GM18519 (cell line): Measurements from ENCODE around the gene SOS1.
A peak's percentile ranks its signal among the peaks of the same experiment; 100 is the strongest.
"Not testable (repeated sequence)": the region's sequence is repeated elsewhere in the genome, so short reads cannot be mapped to it uniquely, and the experiment has no call there.

Source experiments
- ATAC-seq: cut with Tn5 transposase; IDR thresholded peaks from one replicate; pipeline ENCODE4 v1.9.1; 2021; ENCODE audit warnings: mild to moderate bottlenecking, moderate library complexity; ENCODE audit not compliant: unreplicated experiment, low FRiP score

The SOS1 gene

DNA sequence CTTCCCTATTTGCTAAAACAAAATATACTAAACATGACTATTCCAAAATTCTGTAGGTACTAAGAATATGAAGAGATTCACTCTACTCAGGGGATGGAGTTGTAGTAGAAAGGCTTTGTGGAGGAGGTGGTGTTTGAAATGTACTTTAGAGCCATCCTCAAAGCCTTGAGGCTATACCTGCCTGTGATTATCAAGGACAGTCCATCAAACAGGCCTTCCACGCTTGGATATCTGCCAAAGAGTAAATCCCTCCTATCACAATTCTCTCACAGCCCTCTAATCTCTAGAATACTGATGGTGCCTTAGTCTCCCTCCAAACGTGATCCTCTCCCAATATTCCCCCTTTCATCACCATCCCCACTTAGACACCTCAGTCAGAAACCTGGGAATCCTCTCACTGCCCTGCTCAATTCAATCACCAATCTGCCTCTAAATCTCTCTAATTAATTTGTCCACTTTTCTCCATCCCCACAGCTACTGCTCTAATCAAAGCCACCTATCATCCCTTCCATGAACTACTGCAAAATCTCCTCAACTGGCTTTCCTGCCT lies 13.1 kb downstream of the SOS1 start:
- no peak for ATAC-seq

DNA sequence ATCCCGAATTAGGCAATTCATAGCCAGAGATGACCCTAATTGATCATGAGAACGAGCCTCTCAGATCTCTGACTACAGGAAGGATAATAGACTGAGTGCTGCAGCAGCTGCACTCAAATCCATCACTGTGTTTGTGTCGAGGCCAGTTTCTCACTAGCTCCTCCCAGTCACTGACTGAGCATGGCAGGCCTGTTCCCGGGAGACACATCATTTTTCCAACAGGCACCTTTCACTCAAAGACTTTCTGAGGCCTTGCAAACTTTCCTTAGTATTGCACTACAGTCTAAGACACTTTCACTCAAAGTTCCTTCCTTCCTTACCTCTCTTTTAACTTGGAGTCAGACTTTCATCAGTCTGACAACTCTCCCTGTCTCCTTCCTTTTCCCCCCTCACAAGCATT lies 13.7 kb downstream of the SOS1 start:
- ATAC-seq = no peak

DNA sequence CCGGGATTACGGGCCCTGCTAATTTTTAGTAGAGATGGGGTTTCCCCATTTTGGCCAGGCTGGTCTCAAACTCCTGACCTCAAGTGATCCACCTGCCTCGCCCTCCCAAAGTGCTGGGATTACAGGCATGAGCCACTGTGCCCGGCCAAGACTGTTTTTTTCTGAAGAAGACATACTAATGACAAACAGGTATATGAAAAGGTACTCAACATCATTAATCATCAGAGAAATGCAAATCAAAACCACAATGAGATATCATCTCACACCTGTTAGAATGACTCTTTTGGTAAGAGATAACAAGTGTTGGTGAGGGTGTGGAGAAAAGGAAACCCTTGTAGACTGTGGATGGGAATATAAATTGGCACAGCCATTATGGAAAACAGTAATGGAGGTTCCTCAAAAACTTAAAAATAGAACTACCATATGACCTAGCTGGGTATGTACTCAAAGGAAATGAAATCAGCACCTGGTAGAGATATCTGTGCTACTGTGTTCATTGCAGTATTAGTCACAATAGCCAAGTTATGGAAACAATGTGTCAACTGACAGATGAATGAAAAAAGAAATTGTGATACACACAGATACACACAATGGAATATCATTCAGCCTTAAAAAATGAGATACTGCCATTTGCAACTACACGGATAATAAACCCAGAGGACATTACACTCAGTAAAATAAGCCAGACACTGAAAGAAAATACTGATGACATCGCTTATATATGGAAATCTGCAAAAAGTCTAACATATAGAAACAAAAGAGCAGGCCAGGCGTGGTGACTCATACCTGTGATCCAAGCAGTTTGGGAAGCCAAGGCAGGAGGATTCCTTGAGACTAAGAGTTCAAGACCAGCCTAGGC lies 20.8 kb downstream of the SOS1 start:
- peak; percentile 63 for ATAC-seq

DNA sequence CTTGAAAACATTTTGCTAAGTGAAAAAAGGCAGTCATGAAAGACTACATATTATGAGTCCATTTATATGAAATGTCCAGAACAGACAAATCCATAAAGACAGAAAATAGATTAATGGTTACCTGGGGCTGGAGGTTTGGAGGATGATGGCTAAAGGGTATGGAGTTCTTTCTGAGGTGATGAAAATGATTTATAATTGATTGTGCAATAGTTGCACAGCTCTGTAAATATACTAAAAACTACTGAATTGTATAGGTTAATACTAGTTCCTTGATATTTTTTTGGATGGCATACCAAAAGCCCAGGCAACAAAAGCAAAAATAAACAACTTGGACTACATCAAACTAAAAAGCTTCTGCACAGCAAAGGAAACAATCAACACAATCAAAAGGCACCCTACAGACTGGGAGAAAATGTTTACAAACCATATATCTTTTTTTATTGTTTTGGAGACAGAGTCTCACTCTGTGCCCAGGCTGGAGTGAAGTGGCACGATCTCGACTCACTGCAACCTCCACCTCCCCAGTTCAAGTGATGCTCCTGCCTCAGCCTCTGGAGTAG lies 21.5 kb downstream of the SOS1 start:
- no peak for ATAC-seq

DNA sequence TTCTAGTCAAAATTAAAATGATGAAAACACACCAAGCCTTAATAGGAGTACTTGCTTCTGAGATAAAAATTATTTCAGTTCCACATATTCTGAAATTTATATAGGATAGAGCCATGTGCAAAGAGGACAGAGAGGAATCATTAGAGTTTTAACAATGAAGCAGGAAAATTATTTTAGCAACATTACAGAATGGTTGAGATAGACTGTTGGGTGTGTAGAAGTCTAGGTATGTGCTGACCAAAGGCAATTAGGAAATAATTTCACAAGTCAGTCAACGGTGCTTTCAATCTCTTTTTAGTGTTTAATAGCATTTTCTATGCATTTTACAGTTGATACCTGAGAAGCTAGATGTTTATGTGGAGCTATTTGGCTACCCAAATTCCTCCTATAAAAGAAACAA lies 25.2 kb downstream of the SOS1 start:
- no peak for ATAC-seq

DNA sequence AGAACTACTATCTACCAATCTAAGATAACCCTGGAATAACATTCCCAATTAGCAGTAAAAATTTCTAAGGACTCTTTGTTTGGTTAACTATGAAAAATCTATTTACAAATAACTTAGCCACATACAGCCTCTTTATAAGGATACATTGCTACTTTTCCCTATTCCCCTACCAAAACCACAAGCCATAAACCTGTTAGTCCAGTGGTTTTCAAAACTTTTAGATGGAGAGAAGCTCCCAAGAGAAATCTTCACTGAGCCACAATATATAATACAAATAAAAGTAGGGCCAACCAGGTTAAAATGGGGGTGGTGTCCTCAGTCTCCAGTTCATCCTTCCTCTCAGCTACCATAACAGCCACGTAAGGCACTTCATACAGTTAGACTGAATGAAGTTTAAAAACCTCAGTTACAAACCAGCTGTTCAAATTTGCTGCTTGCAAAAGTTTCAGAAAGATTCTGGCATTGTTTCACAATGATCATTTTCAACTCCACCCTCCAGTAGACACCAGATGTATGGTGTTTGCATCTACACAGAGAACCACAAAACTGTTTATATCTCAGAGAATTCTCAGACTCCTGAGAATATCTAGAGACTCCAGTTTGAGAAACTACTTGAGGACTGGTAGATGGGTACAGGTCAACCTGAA lies 26.0 kb downstream of the SOS1 start:
- ATAC-seq = peak; percentile 81

DNA sequence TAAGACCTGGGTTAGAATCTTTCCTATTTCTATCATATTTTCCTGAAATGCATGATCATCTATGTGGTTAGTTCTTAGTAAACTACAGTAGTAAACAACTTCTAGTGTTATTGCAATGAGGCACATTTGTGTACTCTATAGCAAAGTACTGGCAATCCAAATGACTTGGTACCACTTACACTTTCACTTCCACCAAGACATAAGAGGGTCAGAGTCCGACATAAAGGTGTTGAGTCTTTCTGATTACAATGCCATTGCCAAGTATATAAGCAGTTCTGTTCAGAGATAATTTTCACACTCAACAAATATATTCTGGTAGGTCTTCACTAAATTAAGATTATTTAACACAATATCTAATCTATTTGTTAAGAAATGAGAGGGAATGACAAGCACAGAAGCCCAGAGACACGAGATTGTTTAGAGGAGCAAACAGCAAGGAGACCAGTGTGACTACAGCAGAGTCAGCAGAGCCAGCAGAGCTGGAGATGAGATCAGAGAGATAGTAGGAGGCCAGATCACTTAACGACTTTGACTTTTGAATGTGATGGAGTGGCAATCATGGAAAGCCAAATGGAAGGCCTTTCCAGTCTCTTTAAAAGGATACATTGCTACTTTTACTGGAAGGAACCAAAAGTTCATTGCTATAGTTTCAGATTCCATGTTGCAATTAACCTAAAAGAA lies 27.5 kb downstream of the SOS1 start:
- no peak for ATAC-seq

DNA sequence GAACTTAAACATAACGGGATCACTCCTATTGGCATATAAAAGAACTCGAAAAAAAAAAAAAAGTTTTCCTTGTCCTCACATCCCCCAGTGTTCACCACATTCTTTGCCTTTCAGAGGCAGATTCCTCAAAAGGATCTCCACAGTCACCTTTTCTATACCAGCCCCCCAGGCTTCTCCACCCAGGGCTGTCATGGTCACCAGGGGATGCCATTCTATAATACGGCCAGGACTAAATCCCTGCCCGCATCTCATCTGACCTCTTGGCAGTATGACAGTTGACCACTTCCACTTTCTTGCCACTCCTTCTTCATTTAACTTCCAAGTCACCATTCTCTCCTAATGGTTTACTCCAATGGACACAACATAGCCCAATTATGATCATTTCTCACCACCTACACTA lies 29.3 kb downstream of the SOS1 start:
- no peak for ATAC-seq

DNA sequence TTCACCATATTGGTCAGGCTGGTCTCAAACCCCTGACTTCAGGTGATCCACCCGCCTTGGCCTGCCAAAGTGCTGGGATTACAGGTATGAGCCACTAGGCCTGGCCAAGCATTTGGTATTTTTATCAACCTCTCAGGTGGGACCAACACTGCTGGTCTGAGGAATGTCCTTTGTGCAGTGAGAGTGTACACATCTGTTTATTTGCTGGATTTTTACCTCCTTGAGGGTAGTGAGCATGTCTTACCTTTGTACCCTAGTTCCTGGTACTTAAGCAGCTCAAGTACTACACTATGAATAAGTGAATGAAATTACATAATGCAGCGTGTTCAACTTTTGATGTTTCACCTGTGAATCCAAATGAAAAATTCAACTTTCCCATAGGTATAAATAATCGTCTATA lies 29.8 kb downstream of the SOS1 start:
- ATAC-seq = no peak

DNA sequence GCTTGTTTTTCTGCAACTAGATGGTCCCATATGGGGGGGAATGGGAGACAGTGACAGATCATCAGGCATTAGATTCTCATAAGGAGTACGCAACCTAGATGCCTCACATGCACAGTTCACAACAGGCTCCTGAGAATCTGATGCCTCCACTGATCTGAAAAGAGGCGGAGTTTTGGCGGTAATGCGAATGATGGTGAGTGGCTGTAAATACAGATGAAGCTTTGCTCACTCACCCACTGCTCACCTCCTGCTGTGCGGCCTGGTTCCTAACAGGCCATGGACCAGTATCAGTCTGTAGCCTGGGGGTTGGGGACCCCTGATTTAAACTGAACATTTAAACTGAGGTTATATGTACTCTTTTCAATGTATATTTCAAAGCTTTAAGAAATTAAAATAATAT lies 40.7 kb downstream of the SOS1 start:
- ATAC-seq = no peak

DNA sequence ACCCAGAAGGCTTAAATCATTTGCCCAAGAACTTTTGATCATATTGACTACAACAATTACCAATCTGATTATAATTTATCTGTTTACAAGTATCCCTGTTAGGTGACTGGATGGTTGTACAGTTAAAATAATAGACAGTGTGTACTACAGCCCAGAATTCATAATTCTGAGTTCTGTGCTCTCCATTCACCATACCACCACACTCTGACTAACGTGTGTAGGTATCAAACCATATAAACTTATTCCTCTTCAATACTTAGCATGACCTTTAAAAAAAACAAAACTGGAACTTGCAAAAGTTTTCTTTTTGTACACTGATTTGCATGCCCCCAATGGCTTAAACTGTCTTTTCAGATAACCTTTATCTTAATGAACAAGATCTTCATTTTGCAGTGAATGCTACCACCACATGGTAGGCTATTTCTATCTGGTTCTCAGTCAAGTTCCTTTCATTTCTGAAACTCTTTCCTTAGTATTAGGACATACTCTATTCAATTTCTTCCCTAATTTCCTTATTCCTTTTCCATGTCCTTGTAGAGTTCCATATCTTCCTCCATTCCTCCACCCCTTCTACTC lies 50.9 kb downstream of the SOS1 start:
- ATAC-seq = no peak

DNA sequence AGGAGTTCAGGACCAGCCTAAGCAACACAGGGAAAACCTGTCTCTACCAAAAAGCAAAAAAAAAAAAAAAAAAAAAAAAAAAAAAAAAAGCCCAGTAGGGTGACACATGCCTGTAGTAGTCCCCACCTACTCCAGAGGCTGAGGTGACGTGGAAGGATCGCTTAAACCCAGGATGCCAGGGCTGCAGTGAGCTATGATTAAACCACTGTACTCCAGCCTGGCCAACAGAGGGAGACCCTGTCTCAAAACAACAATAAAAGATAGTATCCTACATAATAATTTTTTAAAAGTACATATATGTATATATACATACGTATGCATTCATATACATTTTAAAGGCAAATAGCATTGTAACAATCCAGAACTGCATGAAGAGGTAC lies 51.7 kb downstream of the SOS1 start:
- ATAC-seq = no peak

DNA sequence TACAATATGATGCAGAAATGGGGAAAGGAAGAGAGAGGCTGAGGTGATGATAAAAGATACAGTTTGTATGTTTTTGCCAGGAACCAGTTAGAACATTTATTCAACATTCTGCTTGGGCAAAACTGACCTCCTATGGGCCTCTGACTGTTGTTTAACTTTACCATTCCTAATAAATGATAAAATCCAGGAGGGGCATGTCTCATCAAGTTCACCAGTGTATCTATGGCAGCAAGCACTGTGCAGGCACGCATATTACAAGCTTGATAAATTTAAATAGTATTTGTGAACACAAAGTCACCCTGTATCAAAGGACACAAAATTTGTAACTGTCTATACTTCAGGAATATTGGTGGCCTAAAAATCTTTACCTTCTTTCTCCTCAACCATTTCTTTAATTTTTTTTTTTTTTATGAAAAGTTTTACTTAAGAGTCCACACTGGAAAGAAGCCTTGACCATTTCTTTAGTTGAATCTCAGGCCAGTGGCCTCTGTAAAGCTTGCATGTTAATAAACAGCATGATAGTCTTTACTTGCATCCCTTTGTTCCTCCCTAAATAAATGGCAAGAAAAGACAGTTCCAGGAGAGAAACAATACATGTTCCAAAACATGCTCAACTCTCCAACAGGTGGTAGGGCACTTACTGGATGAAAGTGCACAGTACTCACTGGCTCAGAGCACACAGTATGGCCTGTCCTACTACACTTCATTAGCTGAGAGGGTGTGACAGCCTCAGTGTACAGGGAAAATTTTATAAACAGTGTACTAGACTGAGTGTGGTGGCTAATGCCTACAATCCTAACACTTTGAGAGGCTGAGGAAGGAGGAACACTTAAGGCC lies 52.3 kb downstream of the SOS1 start:
- no peak for ATAC-seq

DNA sequence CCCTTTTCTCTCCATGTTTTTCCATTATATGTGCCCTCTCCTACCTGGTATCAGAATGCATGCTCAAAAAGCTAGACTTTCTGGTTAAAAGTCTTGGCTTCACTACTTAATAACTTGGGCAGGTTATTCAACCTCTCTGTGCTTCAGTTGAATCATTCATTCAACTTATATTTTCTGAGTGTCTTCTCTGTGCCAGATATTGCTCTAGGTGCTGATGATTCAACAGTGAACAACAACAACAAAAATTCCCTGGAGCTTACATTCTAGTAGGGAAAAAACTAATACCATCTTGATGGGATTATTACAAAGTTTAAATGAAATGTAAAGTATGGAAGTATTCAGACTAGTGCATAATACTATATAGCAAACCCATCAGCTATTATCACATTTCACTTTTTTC lies 55.2 kb downstream of the SOS1 start:
- ATAC-seq = no peak

DNA sequence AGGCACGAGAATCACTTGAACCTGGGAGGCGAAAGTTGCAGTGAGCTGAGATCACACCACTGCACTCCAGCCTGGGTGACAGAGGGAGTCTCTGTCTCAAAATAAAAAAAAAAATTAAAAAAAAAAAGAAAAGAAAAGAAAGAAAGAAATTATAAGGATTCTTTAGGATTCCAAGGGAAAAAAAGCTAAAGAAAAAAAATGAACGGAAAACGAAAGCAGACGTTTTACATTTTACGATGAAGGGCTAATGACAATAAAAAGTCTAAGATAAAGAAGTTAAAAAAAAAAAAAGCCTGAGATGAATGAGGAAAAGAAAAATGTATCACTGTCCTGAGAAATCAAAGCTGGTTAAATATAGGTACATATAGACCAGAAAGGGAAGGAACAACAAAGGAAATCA lies 58.5 kb downstream of the SOS1 start:
- ATAC-seq = no peak

DNA sequence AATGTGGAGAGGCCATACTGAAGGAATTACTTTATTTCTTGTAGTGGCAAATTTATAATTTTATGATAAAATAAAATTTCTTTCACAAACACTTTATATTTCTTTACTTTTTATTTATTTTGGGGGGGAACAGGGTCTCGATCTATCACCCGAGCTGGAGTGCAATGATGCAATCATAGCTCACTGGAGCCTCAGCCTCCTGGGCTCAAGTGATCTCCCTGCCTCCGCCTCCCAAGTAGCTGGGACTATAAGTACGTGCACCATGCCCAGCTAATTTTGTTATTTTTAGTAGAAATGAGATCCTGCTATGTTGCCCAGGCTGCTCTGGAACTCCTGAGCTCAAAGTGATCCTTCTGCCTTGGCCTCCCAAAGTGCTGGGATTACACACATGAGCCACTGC lies 59.6 kb downstream of the SOS1 start:
- ATAC-seq = no peak

DNA sequence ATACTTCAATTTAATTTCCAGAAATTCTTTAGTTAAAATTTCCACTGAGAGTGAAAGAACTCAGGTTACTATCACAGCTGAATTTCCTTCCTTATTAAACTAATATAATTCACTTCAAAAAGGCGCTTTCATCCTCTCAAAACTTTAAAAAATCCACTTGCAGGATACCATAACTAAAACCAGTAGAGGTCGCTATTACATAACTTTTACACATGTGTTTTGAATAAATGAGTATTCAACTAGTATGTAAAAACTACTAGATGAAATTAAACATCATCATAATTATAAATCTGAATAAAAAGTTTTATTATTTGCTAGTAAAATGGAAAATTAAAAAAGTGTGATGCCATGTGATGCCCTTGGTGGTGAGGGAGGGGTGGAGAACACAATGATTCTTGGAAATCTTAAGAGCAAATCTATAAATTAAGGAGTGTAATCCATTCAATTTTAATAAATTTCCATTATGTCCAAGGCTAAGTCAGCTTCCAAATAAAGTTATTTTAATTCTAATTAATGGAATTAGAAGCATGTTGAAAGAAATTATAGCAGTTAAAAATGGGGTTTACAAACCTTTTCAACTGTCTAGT lies 61.4 kb downstream of the SOS1 start:
- no peak for ATAC-seq

DNA sequence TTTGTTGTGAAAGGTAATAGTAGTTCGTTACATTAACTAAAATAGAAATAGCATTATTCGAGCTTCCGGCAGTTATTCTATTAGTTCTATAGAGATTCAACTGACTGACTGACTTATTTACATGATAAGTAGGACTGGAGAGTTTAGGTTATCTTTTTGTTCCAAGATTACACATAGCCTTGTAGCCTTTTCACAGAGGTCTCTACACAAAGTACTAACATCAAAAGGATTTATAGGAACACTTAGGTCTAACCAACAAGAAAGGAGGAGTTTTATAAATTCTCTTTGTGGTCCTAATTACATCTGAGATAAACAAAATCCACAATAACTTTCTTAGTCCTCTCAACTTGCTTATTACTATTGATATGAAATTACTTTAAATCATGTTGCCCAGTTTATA lies 62.8 kb downstream of the SOS1 start:
- ATAC-seq = no peak

DNA sequence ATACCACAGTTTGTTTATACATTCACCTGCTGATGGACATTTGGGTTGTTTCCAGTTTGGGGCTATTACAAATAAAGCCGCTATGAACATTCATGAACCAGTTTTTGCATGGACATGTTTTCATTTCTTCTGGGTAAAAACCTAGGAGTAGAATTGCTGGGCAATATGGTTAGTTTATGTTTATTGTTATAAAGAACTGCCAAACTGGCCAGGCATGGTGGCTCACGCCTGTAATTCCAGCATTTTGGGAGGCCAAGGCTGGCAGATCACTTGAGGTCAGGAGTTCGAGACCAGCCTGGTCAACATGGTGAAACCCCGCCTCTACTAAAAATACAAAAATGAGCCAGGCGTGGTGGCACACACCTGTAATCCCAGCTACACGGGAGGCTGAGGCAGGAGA lies 68.2 kb downstream of the SOS1 start:
- not testable (repeated sequence) for ATAC-seq

DNA sequence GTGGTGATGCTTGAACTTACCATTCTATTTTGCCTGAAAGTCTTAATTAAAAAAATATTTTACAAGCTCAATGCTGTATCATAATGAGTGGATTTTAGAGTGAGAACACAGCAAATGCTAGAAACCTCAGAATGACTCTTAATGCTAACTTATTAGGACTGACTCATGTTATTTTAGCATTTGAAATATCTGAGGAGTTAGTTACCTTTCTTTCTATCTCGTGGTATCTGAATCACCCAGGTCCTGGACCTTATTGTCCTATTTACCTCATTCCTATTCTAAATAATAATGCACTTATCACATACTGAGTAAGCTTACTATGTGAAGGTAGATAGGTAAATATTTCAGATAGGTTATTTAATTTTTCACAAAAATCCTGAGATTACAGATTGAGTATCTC lies 70.7 kb downstream of the SOS1 start:
- no peak for ATAC-seq
